GM12865 (cell line): ENCODE measurements around the gene MBIP.

Experiments used
- DNase-seq: peaks from one replicate; pipeline ENCODE4 v3.0.0; 2010; ENCODE audit warnings: low read depth
- H3K4me3 ChIP-seq: 2 replicates; pipeline ENCODE4 v1.5.1; 2011; ENCODE audit warnings: mild to moderate bottlenecking, low read depth, low read length, control low read depth
- CTCF ChIP-seq: IDR thresholded peaks from 2 replicates; pipeline ENCODE4 v1.5.1; 2011; ENCODE audit warnings: low read length, control low read depth, low read depth, inconsistent platforms; ENCODE audit not compliant: insufficient read depth; ENCODE audit errors: missing control alignments

The MBIP gene

DNA sequence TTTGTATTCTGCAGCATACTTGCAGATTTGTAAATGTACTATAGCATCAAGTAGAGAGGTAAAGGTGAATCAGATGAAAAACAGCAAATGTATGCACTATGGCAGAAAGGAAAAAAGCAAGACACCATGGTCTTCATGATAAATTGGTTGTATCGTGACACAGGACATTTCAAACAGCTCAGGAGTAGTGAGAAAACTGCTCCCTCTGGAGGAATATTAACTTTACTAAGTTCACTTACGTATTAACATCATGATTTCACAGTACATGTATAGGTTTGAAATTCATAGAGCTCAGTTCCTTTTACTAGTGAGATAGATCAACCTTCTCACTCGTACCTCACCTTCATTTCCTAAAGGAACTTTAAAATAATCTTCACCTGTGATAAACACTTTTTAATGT, 6.5 kb downstream of the MBIP start:
- no peak for DNase-seq
- H3K4me3 ChIP-seq, result no peak overlapping the region

GRCh38 chr14:36313206-36313605, 7.2 kb downstream of the MBIP start:
- H3K4me3 ChIP-seq, result no peak overlapping the region
- TF ChIP-seq CTCF, result no peak
- DNase-seq, result no peak

More for the DNA sequence above, 6.5 kb downstream of the MBIP start:
- TF ChIP-seq CTCF, result no peak

GRCh38 chr14:36306836-36307235, 13.6 kb downstream of the MBIP start:
- TF ChIP-seq CTCF, result no peak

GRCh38 chr14:36304895-36305294, 15.5 kb downstream of the MBIP start:
- TF ChIP-seq CTCF, result no peak
- H3K4me3 ChIP-seq, result no peak overlapping the region
- no peak for DNase-seq

More at GRCh38 chr14:36306836-36307235, 13.6 kb downstream of the MBIP start:
- no peak for DNase-seq
- no peak overlapping the region for H3K4me3 ChIP-seq

DNA sequence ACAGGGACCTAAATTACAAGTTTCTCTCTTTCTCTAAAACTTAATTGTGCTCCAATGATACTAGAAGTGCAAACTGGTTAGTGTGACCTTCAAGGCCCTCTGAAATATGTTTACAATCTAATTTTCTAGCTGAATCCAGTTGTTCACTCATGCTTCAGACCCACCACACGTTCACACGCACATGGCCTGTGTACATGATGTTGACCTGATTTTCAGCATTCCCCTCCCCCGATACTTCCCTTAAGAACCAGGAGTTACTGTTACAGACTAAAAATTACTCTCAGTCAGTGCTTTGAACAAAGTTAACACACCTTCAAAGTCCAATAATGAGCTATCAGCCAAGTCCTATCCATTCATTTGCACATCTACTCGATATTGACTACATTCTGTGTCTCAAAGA, 16.5 kb downstream of the MBIP start:
- no peak for TF ChIP-seq CTCF
- H3K4me3 ChIP-seq, result no peak overlapping the region
- no peak for DNase-seq

- DNase-seq, result no peak
- TF ChIP-seq CTCF, result no peak
- no peak overlapping the region for H3K4me3 ChIP-seq
These were observed 17.6 kb downstream of the MBIP start for GRCh38 chr14:36302823-36303222.

GRCh38 chr14:36301159-36301558, 19.3 kb downstream of the MBIP start:
- DNase-seq, result no peak
- no peak for TF ChIP-seq CTCF
- no peak overlapping the region for H3K4me3 ChIP-seq
